Esophagus squamous epithelium (tissue), 4 donors: ENCODE data around the gene DAB2IP.

Experiments
- CTCF ChIP-seq, 6 experiments: fragments of 450-650 bp in 4 of 6; fragments of 200-600 bp in 2 of 6; sonication (generic) in 2 of 6; IDR thresholded peaks; one replicate each; pipeline ENCODE4 v1.5.1; 2016 to 2019; ENCODE audit warnings: antibody characterized with exemption in 6 of 6, mild to moderate bottlenecking in 4 of 6, moderate library complexity in 4 of 6
- POLR2A ChIP-seq, 4 donors: fragments of 450-650 bp; IDR thresholded peaks; one replicate each; pipeline ENCODE4 v1.6.1; 2017; ENCODE audit warnings: antibody characterized with exemption in 4 of 4, mild to moderate bottlenecking in 4 of 4, moderate library complexity in 3 of 4

- TF ChIP-seq CTCF (IDR thresholded peaks at IDR 0.05) (no peak), POLR2A (IDR thresholded peaks at IDR 0.05) (no peak)
These were observed 41.9 kb downstream of the DAB2IP start for GRCh38 chr9:121693388-121693670.
